ENCODE data around the gene CFAP46. TPM values are rescaled to one million over a fixed set of nuclear protein-coding genes. Genes with fewer than 3 reads are reported as not detected.

The CFAP46 gene
- total RNA-seq, 6 donors from 2014 or later, result 0.60 to 28.3 (median 8.0) TPM

DNA sequence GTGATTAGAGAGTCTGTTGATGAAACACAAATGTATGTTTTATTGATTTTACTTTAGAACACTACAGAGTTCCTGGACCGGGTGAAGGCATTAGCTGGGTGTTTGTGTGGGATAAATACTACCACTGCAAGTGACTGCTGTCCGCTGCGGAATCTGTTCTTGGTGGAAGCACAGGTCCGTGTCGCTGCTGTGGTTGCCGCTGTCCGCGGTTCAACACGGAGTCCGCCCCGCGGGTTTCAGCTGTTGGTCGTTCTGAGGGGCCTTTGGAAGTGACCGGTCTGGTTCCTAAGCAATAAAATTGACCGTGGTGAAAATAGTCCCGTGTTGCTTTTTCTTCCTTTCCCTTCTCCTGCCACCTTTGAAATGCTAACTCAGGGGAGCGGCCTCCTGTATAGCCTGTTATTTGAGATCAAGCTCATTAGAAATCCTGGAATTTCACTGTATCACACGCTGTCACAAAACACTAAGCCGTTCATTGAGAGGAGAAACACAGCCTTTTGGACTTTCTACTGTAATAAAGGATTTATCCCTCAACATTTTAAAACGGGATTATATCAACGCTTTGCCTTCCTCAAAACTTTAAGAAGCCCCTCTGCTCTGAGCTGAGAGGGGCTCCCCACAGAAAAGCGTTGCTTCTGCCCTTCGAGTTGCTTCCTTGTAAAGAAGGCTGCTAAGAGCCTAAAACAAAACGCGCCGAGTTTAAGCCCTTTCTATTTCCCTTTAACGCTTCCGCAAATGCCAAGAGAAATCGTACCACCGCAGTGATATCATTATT, 159.0 kb downstream of the CFAP46 start:
- peaks cover 6 to 40% (median 29%) of the 10 kb centered on the region in 4 donors for H3K27me3 ChIP-seq
- H3K36me3 ChIP-seq, result peaks cover 0 to 46% (median 38%) of the 10 kb centered on the region in 4 donors
- WGBS, 2 donors, result 89 to 90% methylated on average over 30 of the region's 30 CpGs

DNA sequence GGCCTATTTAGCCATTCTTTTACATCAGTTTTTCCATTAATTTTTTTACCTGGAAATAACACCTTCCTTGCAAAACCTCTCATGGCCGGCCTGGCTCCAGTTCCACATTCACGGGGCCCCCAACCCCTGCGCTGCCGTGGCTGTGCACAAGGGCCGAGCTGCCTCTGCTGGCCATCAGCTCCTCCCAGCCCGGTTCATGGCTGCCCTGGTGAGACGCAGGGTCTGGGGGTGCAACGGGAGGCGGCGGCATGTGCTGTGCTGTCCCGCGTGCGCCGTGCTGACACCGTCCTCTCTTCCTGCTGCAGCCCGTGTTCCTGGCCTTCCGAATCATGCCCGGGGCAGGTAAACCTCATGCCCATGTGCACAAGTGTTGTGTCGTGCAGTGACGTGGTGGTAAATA, 160.8 kb downstream of the CFAP46 start:
- Histone ChIP-seq H3K27me3 (peaks cover 0 to 23% (median 12%) of the 10 kb centered on the region in 4 donors), H3K4me1 (peaks cover 4 to 24% (median 12%) of the 10 kb centered on the region in 4 donors), H3K36me3 (peaks cover 0 to 60% (median 41%) of the 10 kb centered on the region in 4 donors), H3K4me3 (no peak overlapping the region), H3K27ac (no peak overlapping the region), H3K9me3 (no peaks in the 10 kb centered on the region)
- ATAC-seq (ENCODE audit: low FRiP score in 2 of 2) (no peak), DNase-seq (peak in 1 of 2 donors; percentile 59)
- 95 to 97% methylated on average over 20 of the region's 20 CpGs for WGBS, 2 donors
- TF ChIP-seq POLR2AphosphoS5 (IDR thresholded peaks at IDR 0.05) (no peak), EP300 (IDR thresholded peaks at IDR 0.05) (no peak), POLR2A (IDR thresholded peaks at IDR 0.05) (no peak)
- TF ChIP-seq, protein P1, sequence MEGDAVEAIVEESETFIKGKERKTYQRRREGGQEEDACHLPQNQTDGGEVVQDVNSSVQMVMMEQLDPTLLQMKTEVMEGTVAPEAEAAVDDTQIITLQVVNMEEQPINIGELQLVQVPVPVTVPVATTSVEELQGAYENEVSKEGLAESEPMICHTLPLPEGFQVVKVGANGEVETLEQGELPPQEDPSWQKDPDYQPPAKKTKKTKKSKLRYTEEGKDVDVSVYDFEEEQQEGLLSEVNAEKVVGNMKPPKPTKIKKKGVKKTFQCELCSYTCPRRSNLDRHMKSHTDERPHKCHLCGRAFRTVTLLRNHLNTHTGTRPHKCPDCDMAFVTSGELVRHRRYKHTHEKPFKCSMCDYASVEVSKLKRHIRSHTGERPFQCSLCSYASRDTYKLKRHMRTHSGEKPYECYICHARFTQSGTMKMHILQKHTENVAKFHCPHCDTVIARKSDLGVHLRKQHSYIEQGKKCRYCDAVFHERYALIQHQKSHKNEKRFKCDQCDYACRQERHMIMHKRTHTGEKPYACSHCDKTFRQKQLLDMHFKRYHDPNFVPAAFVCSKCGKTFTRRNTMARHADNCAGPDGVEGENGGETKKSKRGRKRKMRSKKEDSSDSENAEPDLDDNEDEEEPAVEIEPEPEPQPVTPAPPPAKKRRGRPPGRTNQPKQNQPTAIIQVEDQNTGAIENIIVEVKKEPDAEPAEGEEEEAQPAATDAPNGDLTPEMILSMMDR (IDR thresholded peaks at IDR 0.05), result no peak

More for the DNA sequence above, 159.0 kb downstream of the CFAP46 start:
- peak in 1 of 2 donors; percentile 35 for DNase-seq
- Histone ChIP-seq H3K27ac (no peak overlapping the region), H3K4me1 (peaks cover 16 to 42% (median 29%) of the 10 kb centered on the region in 4 donors), H3K9me3 (no peaks in the 10 kb centered on the region), H3K4me3 (no peak overlapping the region)
- TF ChIP-seq, protein P1 (IDR thresholded peaks at IDR 0.05), result no peak
- TF ChIP-seq EP300 (IDR thresholded peaks at IDR 0.05) (no peak), POLR2A (IDR thresholded peaks at IDR 0.05) (no peak), POLR2AphosphoS5 (IDR thresholded peaks at IDR 0.05) (no peak)
- ATAC-seq (ENCODE audit: low FRiP score in 2 of 2), result no peak

DNA sequence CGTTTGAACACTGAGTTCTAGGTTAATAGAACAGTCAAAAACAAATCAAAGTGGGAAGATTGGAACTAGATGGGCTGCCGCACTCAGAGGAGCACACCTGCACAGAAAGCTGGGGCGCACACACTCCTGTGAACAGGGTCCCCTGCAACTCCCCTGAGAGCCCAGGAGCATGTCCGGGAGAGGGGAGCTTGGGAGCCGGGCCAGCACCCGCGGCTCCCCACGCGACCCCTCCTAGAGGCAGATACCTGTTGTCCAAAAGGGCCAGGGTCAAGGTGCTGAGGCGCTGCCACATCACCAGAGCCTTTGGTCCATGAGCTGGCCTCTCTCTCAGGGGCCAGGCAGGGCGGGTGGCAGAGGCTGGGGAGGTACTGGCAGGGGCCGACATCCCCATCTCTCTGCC, 162.0 kb downstream of the CFAP46 start:
- peak in 1 of 2 donors; percentile 55 for DNase-seq
- no peak for TF ChIP-seq EP300 (IDR thresholded peaks at IDR 0.05)
- TF ChIP-seq, protein P1 (IDR thresholded peaks at IDR 0.05), result no peak
- no peak for TF ChIP-seq POLR2A (IDR thresholded peaks at IDR 0.05)
- no peak for TF ChIP-seq POLR2AphosphoS5 (IDR thresholded peaks at IDR 0.05)
- H3K36me3 ChIP-seq, result peaks cover 0 to 71% (median 41%) of the 10 kb centered on the region in 4 donors

DNA sequence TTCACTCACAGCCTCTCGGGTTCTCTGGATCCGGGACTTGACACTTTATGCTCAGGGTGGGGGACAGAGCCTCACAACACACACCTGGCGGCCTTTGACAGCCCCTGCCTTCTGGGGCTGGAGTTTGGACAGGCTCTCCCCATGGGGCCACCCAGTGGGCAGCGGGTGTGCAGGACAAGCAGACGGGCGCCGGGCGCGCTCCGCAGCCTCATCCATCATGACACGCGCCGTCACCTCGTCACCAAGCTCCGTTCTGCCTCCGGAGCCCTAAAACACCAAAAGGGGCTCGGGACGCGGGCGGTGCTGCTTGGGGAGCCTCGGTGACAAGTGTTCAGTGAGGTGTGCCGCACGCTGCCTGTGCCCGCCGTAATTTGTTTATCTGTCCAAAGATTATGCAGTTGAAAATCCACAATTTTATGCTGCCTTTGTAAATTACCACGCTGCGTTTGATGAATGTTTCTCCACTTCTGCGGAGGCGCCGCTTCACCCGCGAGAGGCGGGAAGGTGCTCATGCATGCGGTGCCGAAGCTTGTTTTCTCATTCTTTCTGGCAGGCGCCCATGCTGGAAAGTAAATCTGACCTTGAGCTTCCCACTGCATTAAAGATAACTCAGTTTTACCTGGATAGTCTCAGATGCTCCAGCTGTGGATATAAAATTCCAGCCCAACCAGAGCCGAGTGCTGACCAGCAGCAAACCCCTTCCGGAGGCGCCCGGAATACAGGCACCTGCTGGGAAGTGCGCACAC, 162.6 kb downstream of the CFAP46 start:
- Histone ChIP-seq H3K4me1 (peaks cover 0 to 8% (median 1%) of the 10 kb centered on the region in 4 donors), H3K4me3 (no peak overlapping the region), H3K27me3 (peaks cover 0 to 8% (median 3%) of the 10 kb centered on the region in 4 donors), H3K36me3 (peaks cover 0 to 73% (median 41%) of the 10 kb centered on the region in 4 donors), H3K27ac (no peak overlapping the region), H3K9me3 (no peaks in the 10 kb centered on the region)
- no peak for TF ChIP-seq POLR2AphosphoS5 (IDR thresholded peaks at IDR 0.05)
- TF ChIP-seq EP300 (IDR thresholded peaks at IDR 0.05), result no peak
- no peak for TF ChIP-seq POLR2A (IDR thresholded peaks at IDR 0.05)
- TF ChIP-seq, protein P1 (IDR thresholded peaks at IDR 0.05), result no peak
- 96 to 97% methylated on average over 32 to 41 of the region's 41 CpGs for WGBS, 2 donors
- ATAC-seq (ENCODE audit: low FRiP score in 2 of 2), result no peak
- DNase-seq, result no peak

More for the DNA sequence above, 162.0 kb downstream of the CFAP46 start:
- H3K27me3 ChIP-seq, result peaks cover 0 to 14% (median 6%) of the 10 kb centered on the region in 4 donors
- no peak overlapping the region for H3K27ac ChIP-seq
- no peak overlapping the region for H3K4me3 ChIP-seq
- peaks cover 0 to 15% (median 5%) of the 10 kb centered on the region in 4 donors for H3K4me1 ChIP-seq
- H3K9me3 ChIP-seq, result no peaks in the 10 kb centered on the region
- WGBS, 2 donors, result 92 to 94% methylated on average over 5 to 11 of the region's 12 CpGs
- ATAC-seq (ENCODE audit: low FRiP score in 2 of 2), result no peak

Measured in upper lobe of left lung (tissue), 6 donors.